Neuron (in vitro differentiated cells): Measurements from ENCODE around the gene RAPGEFL1.

ENCODE experiments used
- H2AFZ ChIP-seq: one replicate; pipeline ENCODE4 v1.6.1; 2013; ENCODE audit warnings: low read depth, mild to moderate bottlenecking, inconsistent platforms, low read length, moderate library complexity
- H3K27me3 ChIP-seq: one replicate; pipeline ENCODE4 v1.6.1; 2013; ENCODE audit warnings: low read length; ENCODE audit not compliant: insufficient read depth
- H3K36me3 ChIP-seq: one replicate; pipeline ENCODE4 v1.6.1; 2013; ENCODE audit warnings: low read length; ENCODE audit not compliant: insufficient read depth
- H3K4me1 ChIP-seq: one replicate; pipeline ENCODE4 v1.6.1; 2013; ENCODE audit warnings: low read length; ENCODE audit not compliant: insufficient read depth
- H3K4me3 ChIP-seq: 2 replicates; pipeline ENCODE4 v1.5.1; 2013; ENCODE audit warnings: mild to moderate bottlenecking, low read length, moderate library complexity
- H3K9me3 ChIP-seq: one replicate; pipeline ENCODE4 v1.6.1; 2013; ENCODE audit warnings: low read length

RAPGEFL1 gene

GRCh38 chr17:40178021-40178601, 841 bp downstream of the RAPGEFL1 start:
- Histone ChIP-seq H3K36me3 (peaks cover 25% of the 10 kb centered on the region), H3K4me1 (peaks cover 7% of the 10 kb centered on the region), H3K27me3 (no peaks in the 10 kb centered on the region), H3K4me3 (no peak overlapping the region), H3K9me3 (no peaks in the 10 kb centered on the region), H2AFZ (no peak overlapping the region)

DNA sequence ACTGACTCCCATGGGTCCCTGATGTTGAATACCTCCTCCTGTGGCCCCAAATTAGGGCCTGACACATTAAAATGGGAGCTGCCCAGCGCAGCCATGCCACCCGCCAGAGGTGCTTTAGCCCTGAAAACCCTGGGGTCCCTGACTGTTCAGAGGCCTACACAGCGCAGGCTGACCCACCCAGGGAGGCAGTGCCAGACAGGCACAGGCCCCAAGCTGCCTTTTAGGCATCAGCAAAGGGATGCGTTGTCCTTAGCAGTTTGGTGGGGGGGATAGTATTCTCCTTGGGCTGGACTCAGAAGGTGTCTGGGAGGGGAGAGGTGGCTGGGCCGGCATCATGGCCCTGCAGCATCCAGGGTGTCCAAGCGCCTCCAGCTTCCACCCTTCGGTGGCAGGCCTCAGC, 1.4 kb downstream of the RAPGEFL1 start:
- peaks cover 21% of the 10 kb centered on the region for H3K36me3 ChIP-seq

GRCh38 chr17:40179923-40180659, 2.8 kb downstream of the RAPGEFL1 start:
- H3K36me3 ChIP-seq: peaks cover 18% of the 10 kb centered on the region
- no peak overlapping the region for H2AFZ ChIP-seq
- H3K4me1 ChIP-seq: no peaks in the 10 kb centered on the region
- H3K9me3 ChIP-seq: no peaks in the 10 kb centered on the region
- no peaks in the 10 kb centered on the region for H3K27me3 ChIP-seq
- H3K4me3 ChIP-seq: no peak overlapping the region

More for the DNA sequence above, 1.4 kb downstream of the RAPGEFL1 start:
- no peaks in the 10 kb centered on the region for H3K9me3 ChIP-seq
- H3K4me3 ChIP-seq: no peak overlapping the region
- H3K27me3 ChIP-seq: no peaks in the 10 kb centered on the region
- H2AFZ ChIP-seq: no peak overlapping the region
- peaks cover 7% of the 10 kb centered on the region for H3K4me1 ChIP-seq

DNA sequence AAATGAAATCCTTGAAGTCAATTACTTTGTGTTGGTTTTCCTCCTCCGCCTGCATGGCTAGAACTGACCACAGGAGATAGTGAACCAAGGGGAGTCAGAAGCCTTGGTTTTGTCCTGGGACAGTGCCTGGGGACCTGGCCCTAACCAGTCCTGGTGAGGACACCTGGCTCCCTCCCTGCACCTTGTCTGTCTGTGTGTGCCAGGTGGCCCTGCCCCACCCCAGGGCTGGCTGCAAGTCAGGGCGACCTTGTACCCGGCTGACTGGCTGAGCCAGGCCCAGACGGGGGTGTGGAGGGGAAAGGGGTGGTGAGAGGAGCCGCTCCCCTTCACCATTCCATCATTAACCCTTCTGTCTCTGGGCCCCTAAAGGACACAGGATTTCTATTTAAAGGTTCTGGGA, 3.4 kb downstream of the RAPGEFL1 start:
- no peaks in the 10 kb centered on the region for H3K4me1 ChIP-seq
- no peaks in the 10 kb centered on the region for H3K9me3 ChIP-seq
- H3K4me3 ChIP-seq: no peak overlapping the region
- H3K36me3 ChIP-seq: peaks cover 17% of the 10 kb centered on the region
- H2AFZ ChIP-seq: no peak overlapping the region
- no peaks in the 10 kb centered on the region for H3K27me3 ChIP-seq

GRCh38 chr17:40181205-40181604, 3.9 kb downstream of the RAPGEFL1 start:
- Histone ChIP-seq H3K4me3 (no peak overlapping the region), H3K9me3 (no peaks in the 10 kb centered on the region), H3K36me3 (peaks cover 12% of the 10 kb centered on the region), H2AFZ (no peak overlapping the region), H3K27me3 (no peaks in the 10 kb centered on the region), H3K4me1 (no peaks in the 10 kb centered on the region)

DNA sequence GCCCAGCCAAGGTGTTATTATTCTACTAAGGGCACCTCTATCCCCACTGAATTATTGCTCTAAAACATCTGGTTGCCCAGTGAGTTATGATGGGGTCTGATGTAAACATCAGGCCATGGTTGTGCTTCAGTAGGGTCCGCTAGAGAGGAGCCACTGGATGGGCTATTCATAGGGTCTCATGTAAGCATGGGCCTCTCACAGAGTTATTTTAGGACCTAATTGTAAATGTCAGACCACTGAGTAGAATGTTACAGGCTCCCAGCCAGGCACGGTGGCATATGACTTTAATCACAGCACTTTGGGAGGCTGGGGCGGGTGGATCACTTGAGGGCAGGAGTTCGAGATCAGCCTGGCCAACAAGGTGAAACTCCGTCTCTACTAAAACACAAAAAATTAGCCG, 5.3 kb downstream of the RAPGEFL1 start:
- no peaks in the 10 kb centered on the region for H3K27me3 ChIP-seq
- H3K36me3 ChIP-seq: peaks cover 4% of the 10 kb centered on the region
- H2AFZ ChIP-seq: no peak overlapping the region
- no peak overlapping the region for H3K4me3 ChIP-seq
- H3K4me1 ChIP-seq: no peaks in the 10 kb centered on the region
- H3K9me3 ChIP-seq: no peaks in the 10 kb centered on the region

DNA sequence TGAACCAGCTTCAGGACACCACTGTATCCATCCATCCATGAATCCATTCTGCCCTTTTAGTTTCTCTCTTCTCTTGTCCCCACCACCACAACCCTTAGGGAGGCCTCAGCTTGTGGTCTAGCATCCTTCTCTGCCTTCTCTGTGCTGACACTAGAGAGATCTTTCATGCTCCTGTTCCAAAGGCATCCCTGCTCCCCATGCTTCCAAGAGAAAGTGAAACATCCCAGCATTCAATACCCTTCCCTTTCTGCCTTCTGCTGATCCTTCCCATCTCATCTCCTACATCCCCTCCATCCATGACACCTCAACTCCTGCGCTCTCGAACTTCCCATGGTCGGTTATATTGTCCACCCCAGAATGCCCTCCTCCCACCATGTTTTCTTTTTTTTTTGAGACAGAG, 10.0 kb downstream of the RAPGEFL1 start:
- H3K4me3 ChIP-seq: no peak overlapping the region
- no peaks in the 10 kb centered on the region for H3K9me3 ChIP-seq
- no peaks in the 10 kb centered on the region for H3K27me3 ChIP-seq
- peaks cover 14% of the 10 kb centered on the region for H3K36me3 ChIP-seq
- H3K4me1 ChIP-seq: no peaks in the 10 kb centered on the region
- no peak overlapping the region for H2AFZ ChIP-seq

DNA sequence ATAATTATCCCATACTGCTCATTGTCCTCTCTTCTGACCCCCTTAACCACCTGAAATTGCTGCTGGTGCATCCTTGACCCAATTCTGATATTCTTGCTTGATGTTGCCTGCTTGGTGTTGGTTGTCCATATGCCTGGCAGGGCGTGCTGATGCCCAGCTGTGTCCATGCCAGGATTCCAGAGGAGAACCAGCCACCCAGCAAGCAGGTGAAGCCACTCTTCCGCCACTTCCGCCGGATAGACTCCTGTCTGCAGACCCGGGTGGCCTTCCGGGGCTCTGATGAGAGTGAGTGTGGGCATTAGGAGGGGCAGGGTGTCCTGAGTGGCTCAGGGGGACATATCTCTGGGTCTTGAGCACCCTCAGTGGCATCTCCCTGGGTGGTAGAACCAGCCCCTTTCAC, 11.4 kb downstream of the RAPGEFL1 start:
- H3K27me3 ChIP-seq: no peaks in the 10 kb centered on the region
- peaks cover 28% of the 10 kb centered on the region for H3K36me3 ChIP-seq
- no peaks in the 10 kb centered on the region for H3K9me3 ChIP-seq
- H3K4me1 ChIP-seq: no peaks in the 10 kb centered on the region
- H3K4me3 ChIP-seq: no peak overlapping the region
- no peak overlapping the region for H2AFZ ChIP-seq

- peaks cover 6% of the 10 kb centered on the region for H3K4me1 ChIP-seq
- no peak overlapping the region for H3K4me3 ChIP-seq
- peaks cover 27% of the 10 kb centered on the region for H3K36me3 ChIP-seq
- H3K9me3 ChIP-seq: no peaks in the 10 kb centered on the region
- no peaks in the 10 kb centered on the region for H3K27me3 ChIP-seq
- no peak overlapping the region for H2AFZ ChIP-seq
Measured at GRCh38 chr17:40190197-40191021, 13.1 kb downstream of the RAPGEFL1 start.

GRCh38 chr17:40191237-40192208, 14.3 kb downstream of the RAPGEFL1 start:
- H3K27me3 ChIP-seq: no peaks in the 10 kb centered on the region

GRCh38 chr17:40192961-40193360, 15.7 kb downstream of the RAPGEFL1 start:
- H3K9me3 ChIP-seq: no peaks in the 10 kb centered on the region
- H3K4me1 ChIP-seq: peaks cover 6% of the 10 kb centered on the region
- H3K4me3 ChIP-seq: no peak overlapping the region
- H2AFZ ChIP-seq: no peak overlapping the region
- H3K36me3 ChIP-seq: peaks cover 27% of the 10 kb centered on the region
- H3K27me3 ChIP-seq: no peaks in the 10 kb centered on the region

More at GRCh38 chr17:40191237-40192208, 14.3 kb downstream of the RAPGEFL1 start:
- Histone ChIP-seq H3K36me3 (peaks cover 27% of the 10 kb centered on the region), H3K4me3 (no peak overlapping the region), H3K9me3 (no peaks in the 10 kb centered on the region), H3K4me1 (peaks cover 6% of the 10 kb centered on the region), H2AFZ (no peak overlapping the region)

- peaks cover 19% of the 10 kb centered on the region for H3K36me3 ChIP-seq
- H2AFZ ChIP-seq: no peak overlapping the region
- H3K4me3 ChIP-seq: no peak overlapping the region
- peaks cover 6% of the 10 kb centered on the region for H3K4me1 ChIP-seq
- H3K9me3 ChIP-seq: no peaks in the 10 kb centered on the region
- no peaks in the 10 kb centered on the region for H3K27me3 ChIP-seq
Measured at GRCh38 chr17:40194821-40195220, 17.6 kb downstream of the RAPGEFL1 start.
